Esophagus (tissue), 2 donors: ENCODE measurements around the gene FAIM. TPM values are rescaled to one million over a fixed set of nuclear protein-coding genes. Genes with fewer than 3 reads are reported as not detected.
"Not testable (repeated sequence)": the region's sequence is repeated elsewhere in the genome, so short reads cannot be mapped to it uniquely, and the experiment has no call there.

Experiments
- H3K27ac ChIP-seq, 2 donors: one replicate each; pipeline ENCODE4 v1.5.1; 2013; ENCODE audit warnings: low read depth in 2 of 2, mild to moderate bottlenecking in 2 of 2, inconsistent platforms in 1 of 2, low read length in 1 of 2, moderate library complexity in 1 of 2
- H3K27me3 ChIP-seq, 2 donors: one replicate each; pipeline ENCODE4 v1.6.1; 2013; ENCODE audit warnings: low read length in 2 of 2, control low read depth in 1 of 2, mild to moderate bottlenecking in 1 of 2; ENCODE audit not compliant: insufficient read depth in 2 of 2, control insufficient read depth in 1 of 2
- H3K36me3 ChIP-seq, 2 donors: one replicate each; pipeline ENCODE4 v1.6.1; 2013; ENCODE audit warnings: low read length in 1 of 2; ENCODE audit not compliant: control insufficient read depth in 2 of 2, insufficient read depth in 2 of 2
- H3K4me1 ChIP-seq, 2 donors: one replicate each; pipeline ENCODE4 v1.6.1; 2013; ENCODE audit warnings: low read length in 1 of 2; ENCODE audit not compliant: control insufficient read depth in 2 of 2, insufficient read depth in 2 of 2
- H3K4me3 ChIP-seq, 2 donors: one replicate each; pipeline ENCODE4 v1.5.1; 2013; ENCODE audit warnings: low read length in 2 of 2, mild to moderate bottlenecking in 2 of 2, low read depth in 1 of 2, moderate library complexity in 1 of 2
- H3K9me3 ChIP-seq, 2 donors: one replicate each; pipeline ENCODE4 v1.6.1; 2013; ENCODE audit warnings: mild to moderate bottlenecking in 2 of 2, low read depth in 1 of 2, low read length in 1 of 2, moderate library complexity in 1 of 2; ENCODE audit not compliant: control insufficient read depth in 2 of 2, insufficient read depth in 1 of 2
- WGBS, 2 donors: extraction: QIAGEN DNeasy Blood & Tissue Kit; methylation state at CpG; one replicate each; pipeline ENCODE4 v1.1.7; 2013; 5-methylcytosine and 5-hydroxymethylcytosine counted together
- polyA plus RNA-seq, 2 donors: library from polyadenylated mRNA; stranded (reverse); fragments of 200-250 nt; gene quantifications; one replicate each; pipeline ENCODE4 v1.2.3, GENCODE V29; 2013
- donor health status: healthy with polysubstance abuse.
- donor health status: Bipolar disorder and iron deficiency.

Gene FAIM, protein sequence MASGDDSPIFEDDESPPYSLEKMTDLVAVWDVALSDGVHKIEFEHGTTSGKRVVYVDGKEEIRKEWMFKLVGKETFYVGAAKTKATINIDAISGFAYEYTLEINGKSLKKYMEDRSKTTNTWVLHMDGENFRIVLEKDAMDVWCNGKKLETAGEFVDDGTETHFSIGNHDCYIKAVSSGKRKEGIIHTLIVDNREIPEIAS
- polyA plus RNA-seq: 10 to 100 TPM; 13.6 to 14.1 TPM

DNA sequence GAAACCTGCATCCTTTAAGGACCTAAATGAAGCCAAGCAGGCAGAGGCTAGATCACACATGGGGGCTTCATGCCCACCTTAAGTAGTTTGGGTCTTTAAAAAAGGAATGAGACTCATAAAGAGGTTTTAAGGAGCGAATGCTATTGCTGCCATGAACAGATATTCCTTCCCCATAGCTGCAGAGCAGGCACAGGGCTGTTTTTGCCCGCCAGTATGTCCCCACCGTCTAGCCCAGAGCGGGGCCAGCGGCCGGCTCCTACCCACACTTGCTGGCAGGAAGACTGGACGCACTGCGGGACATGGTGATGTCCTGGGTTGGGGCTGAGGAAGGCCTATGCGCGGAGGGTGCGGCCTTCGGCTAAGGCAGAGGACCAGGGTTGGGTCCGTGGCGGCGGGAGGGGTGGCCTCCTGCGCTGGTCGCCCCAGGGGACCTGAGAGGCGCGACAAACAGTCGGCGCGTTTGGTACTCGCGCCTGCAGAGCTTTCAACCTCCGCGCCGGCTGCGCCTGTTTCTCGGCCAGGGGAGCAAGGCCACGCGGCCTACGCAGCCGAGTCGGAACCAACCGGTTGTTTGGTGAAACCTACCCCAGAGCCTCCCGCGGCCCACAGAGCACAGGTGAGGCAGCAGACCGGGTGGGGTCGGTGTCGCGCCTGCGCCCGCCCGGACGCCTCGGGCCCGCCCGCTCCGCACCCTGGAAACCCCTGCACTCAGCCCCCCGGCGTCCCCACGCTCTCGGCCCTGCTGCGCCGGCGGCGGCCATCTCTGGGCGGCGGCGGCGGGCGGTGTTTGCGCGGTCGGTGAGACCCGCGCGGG is at the start of gene FAIM:
Gene FAIM, plus strand, starts transcription at position 450 of the 814 bp plus-strand sequence. CDS start 10,956 bp downstream, outside the sequence.
- 2 to 4% methylated on average over 34 to 68 of the region's 68 CpGs for WGBS, 2 donors
- Histone ChIP-seq H3K27me3 (no peaks in the 10 kb centered on the region), H3K36me3 (no peaks in the 10 kb centered on the region), H3K27ac (peak within 1 kb of the TSS; percentile 86 to 94), H3K9me3 (no peaks in the 10 kb centered on the region), H3K4me3 (peak within 1 kb of the TSS; percentile 75 to 84), H3K4me1 (no peaks in the 10 kb centered on the region)

DNA sequence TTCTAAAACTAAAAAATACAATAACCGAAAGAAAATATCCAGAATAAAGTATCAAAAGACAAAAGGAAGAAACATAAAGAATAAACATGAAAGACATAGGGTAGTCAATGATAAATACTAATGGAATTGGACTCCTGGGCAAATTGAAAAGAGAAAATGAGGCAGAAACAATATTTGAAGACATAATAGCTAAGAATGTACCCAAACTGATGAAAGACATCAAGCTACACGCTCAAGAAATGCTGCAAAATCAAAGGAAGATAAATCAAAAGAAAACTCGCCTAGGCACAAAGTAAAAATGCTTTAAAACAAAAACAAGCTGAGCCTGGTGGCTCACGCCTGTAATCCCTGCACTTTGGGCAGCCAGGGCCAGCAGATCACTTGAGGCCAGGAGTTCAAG is 49.4 kb upstream of the FAIM start:
- H3K4me1 ChIP-seq: no peaks in the 10 kb centered on the region
- H3K27ac ChIP-seq: no peak overlapping the region
- 86% methylated on average over 4 of the region's 4 CpGs for WGBS, 2 donors
- H3K27me3 ChIP-seq: no peaks in the 10 kb centered on the region
- H3K9me3 ChIP-seq: peaks cover 3 to 6% of the 10 kb centered on the region in 2 donors
- H3K4me3 ChIP-seq: no peak overlapping the region
- H3K36me3 ChIP-seq: peaks cover 3 to 6% of the 10 kb centered on the region in 2 donors

DNA sequence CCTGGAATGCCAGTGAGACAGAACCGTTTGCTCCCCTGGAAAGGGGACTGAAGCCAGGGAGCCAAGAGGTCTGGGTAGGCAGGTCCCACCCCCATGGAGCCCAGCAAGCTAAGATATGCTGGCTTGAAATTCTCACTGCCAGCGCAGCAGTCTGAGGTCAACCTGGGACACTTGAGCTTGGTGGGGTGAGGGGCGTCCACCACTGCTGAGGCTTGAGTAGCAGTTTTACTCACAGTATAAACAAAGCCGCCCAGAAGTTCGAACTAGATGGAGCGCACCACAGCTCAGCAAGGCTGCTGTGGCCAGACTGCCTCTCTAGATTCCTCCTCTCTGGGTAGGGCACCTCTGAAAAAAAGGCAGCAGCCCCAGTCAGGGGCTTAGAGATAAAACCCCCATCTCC is 48.1 kb upstream of the FAIM start:
- Histone ChIP-seq H3K27ac (no peak overlapping the region), H3K4me1 (no peaks in the 10 kb centered on the region), H3K4me3 (no peak overlapping the region), H3K9me3 (peaks cover 3 to 6% of the 10 kb centered on the region in 2 donors), H3K36me3 (peaks cover 3 to 6% of the 10 kb centered on the region in 2 donors), H3K27me3 (no peaks in the 10 kb centered on the region)
- 95 to 96% methylated on average over 6 of the region's 6 CpGs for WGBS, 2 donors

DNA sequence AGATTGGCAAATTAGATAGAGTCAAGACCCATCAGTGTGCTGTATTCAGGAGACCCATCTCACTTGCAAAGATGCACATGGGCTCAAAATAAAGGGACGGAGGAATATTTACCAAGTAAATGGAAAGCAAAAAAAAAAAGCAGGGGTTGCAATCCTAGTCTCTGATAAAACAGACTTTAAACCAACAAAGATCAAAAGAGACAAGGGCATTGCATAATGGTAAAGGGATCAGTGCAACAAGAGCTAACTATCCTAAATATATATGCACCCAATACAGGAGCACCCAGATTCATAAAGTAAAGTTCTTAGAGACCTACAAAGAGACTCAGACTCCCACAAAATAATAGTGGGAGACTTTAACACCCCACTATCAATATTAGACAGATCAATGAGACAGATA is 45.7 kb upstream of the FAIM start:
- H3K27ac ChIP-seq, H3K4me1 ChIP-seq, H3K9me3 ChIP-seq, H3K4me3 ChIP-seq, H3K36me3 ChIP-seq, H3K27me3 ChIP-seq: not testable (repeated sequence)
- WGBS, 2 donors: 93 to 100% methylated on average over 1 of the region's 1 CpG

DNA sequence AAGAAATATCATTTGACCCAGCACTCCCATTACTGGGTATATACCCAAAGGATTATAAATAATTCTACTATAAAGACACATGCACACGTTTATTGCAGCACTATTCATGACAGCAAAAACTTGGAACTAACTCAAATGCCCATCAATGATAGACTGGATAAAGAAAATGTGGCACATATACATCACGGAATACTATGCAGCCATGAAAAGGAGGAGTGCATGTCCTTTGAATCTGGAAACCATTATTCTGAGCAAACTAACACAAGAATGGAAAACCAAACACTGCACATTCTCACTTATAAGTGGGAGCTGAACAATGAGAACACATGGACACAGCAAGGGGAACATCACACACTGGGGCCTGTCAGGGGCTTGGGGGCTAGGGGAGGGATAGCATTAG is 42.3 kb upstream of the FAIM start:
- H3K9me3 ChIP-seq, H3K4me3 ChIP-seq, H3K27ac ChIP-seq, H3K4me1 ChIP-seq, H3K36me3 ChIP-seq, H3K27me3 ChIP-seq: not testable (repeated sequence)
- 76 to 81% methylated on average over 2 of the region's 2 CpGs for WGBS, 2 donors

DNA sequence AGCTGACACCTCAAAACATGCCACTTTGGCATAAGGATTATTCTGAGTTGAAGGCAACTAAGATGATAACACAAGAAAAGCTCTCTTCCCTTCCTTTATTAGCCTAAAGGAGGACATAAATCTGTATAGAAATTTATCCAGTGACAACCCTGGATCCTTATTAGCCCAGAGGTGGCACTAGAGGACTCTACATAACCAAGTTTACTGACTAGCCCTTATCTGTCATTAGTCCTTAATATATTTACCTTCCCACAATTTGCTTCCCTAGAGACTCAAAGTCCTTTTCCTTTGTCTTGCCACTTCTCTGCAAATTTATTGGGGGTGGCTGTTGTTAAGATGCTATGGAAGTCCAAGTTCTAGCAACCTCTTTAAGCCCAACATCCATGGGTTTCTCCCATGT is 41.2 kb upstream of the FAIM start:
- Histone ChIP-seq H3K27me3 (no peaks in the 10 kb centered on the region), H3K27ac (no peak overlapping the region), H3K4me3 (no peak overlapping the region), H3K4me1 (no peaks in the 10 kb centered on the region), H3K36me3 (no peaks in the 10 kb centered on the region), H3K9me3 (no peaks in the 10 kb centered on the region)

DNA sequence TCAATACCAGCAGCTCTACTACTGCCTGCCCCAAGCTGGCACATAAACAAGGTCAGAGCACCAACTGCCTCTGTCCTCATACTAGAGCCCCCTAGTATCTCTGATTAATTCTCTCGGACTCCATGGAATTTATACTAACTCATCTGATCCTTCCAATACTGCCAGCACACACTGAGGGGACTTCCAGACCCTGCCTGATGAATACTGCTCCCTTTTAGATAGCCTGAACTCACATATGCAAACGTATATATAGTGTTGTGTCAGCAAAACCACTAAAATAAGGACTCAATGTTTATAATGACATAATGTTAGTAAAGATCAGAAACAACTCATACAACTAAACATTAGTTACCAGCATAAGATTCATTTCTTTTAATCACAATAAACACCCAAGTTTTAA is 39.5 kb upstream of the FAIM start:
- Histone ChIP-seq H3K36me3 (no peaks in the 10 kb centered on the region), H3K27ac (no peak overlapping the region), H3K4me1 (no peaks in the 10 kb centered on the region), H3K27me3 (no peaks in the 10 kb centered on the region), H3K4me3 (no peak overlapping the region), H3K9me3 (peaks cover 0 to 2% of the 10 kb centered on the region in 2 donors)
- 80 to 86% methylated on average over 2 of the region's 2 CpGs for WGBS, 2 donors

DNA sequence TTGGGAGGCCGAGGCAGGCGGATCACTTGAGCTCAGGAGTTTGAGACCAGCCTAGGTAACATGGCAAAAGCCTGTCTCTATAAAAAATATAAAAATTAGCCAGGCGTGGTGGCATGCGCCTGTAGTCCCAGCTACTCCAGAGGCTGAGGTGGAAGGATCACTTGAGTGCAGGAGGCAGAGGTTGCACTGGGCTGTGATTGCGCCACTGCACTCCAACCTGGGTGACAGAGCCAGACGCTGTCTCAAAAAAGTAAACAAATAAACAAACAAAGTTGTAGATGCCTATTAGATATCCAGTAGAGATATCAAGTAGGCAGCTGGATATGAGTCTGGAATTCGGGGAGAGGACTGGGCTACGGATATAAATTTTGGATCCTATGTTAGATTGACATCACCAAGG is 38.9 kb upstream of the FAIM start:
- not testable (repeated sequence) for H3K36me3 ChIP-seq, H3K27ac ChIP-seq
- WGBS, 2 donors: 97 to 98% methylated on average over 8 of the region's 8 CpGs

DNA sequence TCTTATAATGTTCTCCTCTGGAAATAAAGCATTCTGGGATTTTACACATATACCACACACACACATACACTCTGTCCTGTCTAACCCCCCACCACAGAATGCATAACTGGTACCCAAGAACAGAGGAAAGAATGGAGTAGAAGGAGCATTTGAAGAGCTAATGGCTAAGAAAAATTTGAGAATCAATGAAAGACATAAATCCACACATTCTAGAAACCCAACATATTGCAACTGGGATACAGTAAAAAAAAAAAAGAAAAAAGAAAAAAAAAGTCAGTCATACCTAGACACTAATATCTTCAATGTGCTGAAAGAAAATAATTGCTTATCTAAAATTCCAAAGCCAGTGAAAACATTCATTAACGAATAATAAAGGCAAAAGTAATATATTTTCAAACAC is 35.4 kb upstream of the FAIM start:
- Histone ChIP-seq H3K9me3 (peaks cover 0 to 4% of the 10 kb centered on the region in 2 donors), H3K27ac (no peak overlapping the region), H3K4me1 (no peaks in the 10 kb centered on the region), H3K4me3 (no peak overlapping the region), H3K36me3 (no peaks in the 10 kb centered on the region), H3K27me3 (no peaks in the 10 kb centered on the region)
- 89 to 96% methylated on average over 1 of the region's 1 CpG for WGBS, 2 donors

More for the DNA sequence above, 38.9 kb upstream of the FAIM start:
- not testable (repeated sequence) for H3K4me1 ChIP-seq, H3K4me3 ChIP-seq, H3K9me3 ChIP-seq, H3K27me3 ChIP-seq

DNA sequence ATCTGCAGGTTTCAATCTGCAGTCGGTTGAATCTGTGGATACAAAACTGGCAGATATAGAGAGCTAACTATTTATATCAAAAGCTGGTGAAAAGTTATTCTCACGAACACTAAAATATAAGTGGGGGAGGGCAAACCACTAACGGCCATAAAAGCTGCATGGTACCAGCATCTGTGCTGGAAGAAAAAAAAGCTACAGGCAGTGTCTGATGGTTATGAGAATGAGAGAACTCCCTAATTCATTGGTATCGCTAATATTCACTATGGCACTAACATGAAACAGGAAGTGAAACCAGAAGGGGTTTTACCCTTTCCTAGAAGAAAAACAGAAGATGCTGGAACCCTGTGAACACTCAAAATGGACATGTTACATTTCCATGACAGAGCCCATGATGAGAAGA is 30.4 kb upstream of the FAIM start:
- 68 to 79% methylated on average over 4 of the region's 4 CpGs for WGBS, 2 donors
- Histone ChIP-seq H3K4me3 (no peak overlapping the region), H3K9me3 (peaks cover 0 to 4% of the 10 kb centered on the region in 2 donors), H3K36me3 (no peaks in the 10 kb centered on the region), H3K4me1 (no peaks in the 10 kb centered on the region), H3K27ac (no peak overlapping the region), H3K27me3 (no peaks in the 10 kb centered on the region)
